Adrenal gland (tissue), 5 donors: ENCODE data around the gene SGIP1.

Experiments
- CTCF ChIP-seq, 6 experiments: fragments of 450-650 bp in 4 of 6; fragments of 200-600 bp in 2 of 6; sonication (generic) in 1 of 6; IDR thresholded peaks; 1 replicate in 5 of 6; 2 replicates in 1 of 6; pipeline versions ENCODE4 v1.5.1 to v1.8.0; 2016 to 2021; ENCODE audit warnings: antibody characterized with exemption in 6 of 6, mild to moderate bottlenecking in 2 of 6, moderate library complexity in 1 of 6
- POLR2A ChIP-seq, 2 donors: fragments of 450-650 bp; IDR thresholded peaks; one replicate each; pipeline ENCODE4 v1.6.1; 2017; ENCODE audit warnings: antibody characterized with exemption in 2 of 2, mild to moderate bottlenecking in 2 of 2, moderate library complexity in 1 of 2
- donor health status: DM: no; HTN: no; CAD: no.

DNA sequence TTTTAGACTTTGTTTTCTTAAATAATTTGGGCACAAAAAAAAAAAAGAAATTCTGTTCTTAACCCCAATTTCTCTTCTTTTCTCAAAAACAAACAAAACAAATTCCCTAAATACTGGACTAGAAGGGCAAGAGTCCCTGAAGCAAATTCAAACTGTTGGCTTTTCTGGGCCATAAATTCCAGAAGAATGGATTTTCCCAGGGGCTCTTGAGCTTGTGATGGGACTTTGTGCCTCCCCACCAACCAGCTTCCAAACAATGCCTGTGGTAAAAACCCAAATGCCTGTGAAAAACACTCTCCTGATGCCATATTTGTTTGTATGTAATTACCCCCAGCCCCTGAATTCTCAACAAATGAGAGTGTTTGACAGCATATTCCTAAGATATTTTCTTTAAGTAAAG, 55.4 kb downstream of the SGIP1 start:
- no peak for TF ChIP-seq CTCF (IDR thresholded peaks at IDR 0.05)
- TF ChIP-seq POLR2A (IDR thresholded peaks at IDR 0.05), result no peak
